Fibroblast of peridontal ligament (primary cell): Measurements from ENCODE around the gene ABHD17A.

ENCODE experiments used
- DNase-seq: peaks from one replicate; pipeline ENCODE4 v3.0.0-alpha.2; 2010; ENCODE audit errors: extremely low read depth

ABHD17A gene

DNA sequence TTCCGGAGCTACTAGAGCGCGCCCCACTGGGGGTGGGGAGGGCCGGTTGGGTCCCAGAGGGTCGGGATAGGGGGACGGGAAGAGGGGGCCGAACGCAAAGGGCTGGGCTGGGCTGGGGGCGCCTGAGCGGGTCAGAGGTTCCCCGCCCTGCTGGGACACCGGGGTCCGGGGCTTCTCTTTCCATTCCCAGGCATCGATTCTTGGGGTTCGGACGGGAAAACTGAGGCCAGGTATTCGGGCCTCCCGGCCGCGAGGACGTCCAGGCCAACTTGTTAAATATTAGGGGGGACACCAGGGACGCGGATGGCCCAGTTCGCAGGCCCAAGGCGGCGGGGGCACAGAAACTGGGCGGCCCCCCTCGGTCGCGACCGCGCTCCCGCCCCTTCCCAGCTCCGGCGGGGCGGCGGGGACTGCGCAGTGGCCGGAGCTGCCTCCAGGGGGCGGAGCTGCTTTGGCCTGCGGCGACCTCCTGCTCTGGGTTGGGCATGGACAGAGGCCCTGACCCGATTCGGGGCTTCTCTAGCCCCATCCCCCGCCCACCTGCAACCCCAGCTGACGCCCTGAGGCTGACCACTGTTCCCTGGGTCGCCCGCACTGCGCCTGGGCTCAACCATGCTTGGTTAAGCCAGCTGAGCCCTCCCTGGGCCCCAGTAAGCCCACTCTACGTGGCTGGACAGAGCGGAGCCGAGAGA is 20.7 kb downstream of the ABHD17A start:
- DNase-seq = peak; percentile 38

GRCh38 chr19:1863638-1864479 is 21.4 kb downstream of the ABHD17A start:
- peak; percentile 86 for DNase-seq

DNA sequence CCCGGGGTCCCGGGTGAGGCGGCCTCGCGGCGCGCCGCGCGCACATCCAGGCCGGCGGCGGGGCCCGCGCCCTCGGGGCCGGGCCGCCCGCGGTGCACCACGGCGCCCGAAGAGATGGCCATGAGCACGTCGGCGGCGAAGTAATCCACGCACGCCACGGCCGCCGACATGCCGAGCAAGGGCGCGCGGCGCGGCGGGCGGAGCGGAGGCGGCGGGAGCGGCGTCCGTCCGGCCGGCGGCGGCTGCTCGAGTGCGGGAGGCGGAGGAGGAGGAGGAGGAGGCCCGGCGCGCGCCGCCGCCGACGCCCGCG is 22.0 kb downstream of the ABHD17A start, which contains the start of gene KLF16:
KLF16 (minus strand) TSS at position 252 of the 310 bp plus-strand sequence; CDS start at position 170, 82 bp downstream.
- no peak for DNase-seq

DNA sequence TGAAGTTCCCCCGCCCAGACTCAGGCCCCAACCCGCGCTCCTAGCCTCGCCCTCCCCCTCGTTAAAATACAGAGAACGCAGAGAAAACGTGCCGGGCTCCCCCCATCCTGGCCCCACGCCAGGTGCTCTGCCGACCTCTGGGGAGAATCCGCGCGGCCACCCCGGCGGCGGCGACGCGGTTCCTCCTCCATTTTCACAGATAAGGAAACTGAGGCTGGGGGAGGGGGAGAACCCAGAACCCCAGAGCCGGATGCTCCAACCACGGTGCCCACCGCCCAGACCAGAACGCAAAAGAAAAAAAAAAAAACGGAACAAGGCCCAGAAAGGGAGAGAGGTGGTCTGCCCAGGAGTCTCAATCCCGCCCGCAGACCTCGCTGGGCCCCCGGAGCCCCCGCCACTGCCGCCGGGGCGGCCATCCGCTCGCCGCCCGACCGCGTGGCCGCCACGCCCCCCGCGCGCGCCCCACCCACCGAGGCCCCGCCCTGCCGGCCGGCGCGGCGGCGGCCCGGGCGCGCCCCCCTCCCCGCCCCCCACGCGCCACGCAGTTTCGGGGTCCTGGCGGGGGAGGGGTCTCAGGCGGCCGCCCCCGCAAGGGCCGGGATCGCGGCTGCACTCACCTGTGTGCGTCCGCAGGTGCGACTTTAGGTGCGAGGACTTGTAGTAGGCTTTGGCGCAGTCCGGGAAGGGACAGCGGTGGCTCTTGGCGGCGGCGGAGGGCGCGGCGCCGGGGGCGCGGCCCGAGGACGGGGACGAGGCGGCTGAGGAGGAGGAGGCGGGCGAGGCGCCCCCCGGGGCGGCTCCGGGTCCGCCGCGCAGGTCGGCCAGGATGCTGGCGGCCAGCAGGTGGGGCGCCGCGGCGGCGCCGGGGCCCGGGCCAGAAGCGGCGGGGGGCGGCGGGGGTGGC is 22.6 kb downstream of the ABHD17A start:
- DNase-seq = no peak

DNA sequence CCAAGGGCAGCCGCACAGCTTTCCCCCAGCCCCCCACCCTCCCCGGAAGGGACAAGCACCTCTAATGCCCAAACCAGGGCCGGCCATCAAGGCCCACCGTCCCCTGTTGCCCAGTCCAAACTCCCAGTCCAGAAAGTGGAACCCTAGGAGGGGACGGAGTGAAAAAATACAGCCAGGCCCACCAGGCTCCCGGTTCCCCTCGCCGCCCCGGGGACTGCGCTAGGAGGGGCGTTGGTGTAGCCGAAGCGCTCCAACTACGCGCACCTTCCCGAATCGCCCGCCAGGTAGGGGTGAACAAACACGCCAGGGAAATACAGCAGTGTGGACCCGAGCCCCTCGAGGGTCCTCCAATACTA is 23.2 kb downstream of the ABHD17A start:
- DNase-seq = no peak

GRCh38 chr19:1861599-1862031 is 23.7 kb downstream of the ABHD17A start:
- no peak for DNase-seq

- no peak for DNase-seq
Measured at GRCh38 chr19:1860821-1861598, 24.3 kb downstream of the ABHD17A start.

- DNase-seq = peak; percentile 70
Measured at GRCh38 chr19:1860042-1860775, 25.1 kb downstream of the ABHD17A start.

- no peak for DNase-seq
Measured at GRCh38 chr19:1859331-1859781, 25.9 kb downstream of the ABHD17A start.

DNA sequence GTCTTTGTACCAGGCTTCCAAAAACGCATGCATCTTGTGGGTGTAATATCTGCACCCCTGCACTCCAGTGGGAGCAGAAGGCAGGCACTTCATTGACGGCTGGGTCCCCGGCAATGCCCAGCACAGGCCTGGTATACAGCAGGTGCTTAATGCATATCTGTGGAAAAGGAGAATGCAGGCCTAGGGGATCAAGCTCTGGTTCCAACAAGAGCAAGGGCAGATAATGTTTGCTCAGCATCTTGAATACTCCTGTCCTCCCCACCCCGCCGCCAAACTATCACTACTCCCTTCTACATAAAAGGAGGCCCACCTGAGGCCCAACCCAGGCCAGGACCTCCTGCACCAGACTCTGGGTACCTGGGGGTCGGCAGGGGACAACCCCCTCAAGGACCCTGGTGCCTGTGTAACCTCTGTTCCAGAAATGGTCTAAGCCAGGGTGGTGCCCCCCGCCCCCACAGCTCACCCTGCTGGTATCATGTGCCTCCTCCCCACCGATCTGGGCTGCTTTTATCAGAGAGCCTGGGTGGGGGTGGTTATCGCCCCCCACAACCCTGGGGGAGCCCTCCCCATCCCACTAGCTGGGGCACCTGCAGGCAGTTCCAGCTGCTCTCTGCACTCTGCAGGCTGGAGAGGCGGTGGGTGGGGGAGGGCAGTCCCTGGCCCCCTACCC is 26.7 kb downstream of the ABHD17A start:
- no peak for DNase-seq

GRCh38 chr19:1857648-1858326 is 27.5 kb downstream of the ABHD17A start:
- DNase-seq = no peak

- peak; percentile 44 for DNase-seq
Measured at GRCh38 chr19:1856698-1857603, 28.3 kb downstream of the ABHD17A start.

DNA sequence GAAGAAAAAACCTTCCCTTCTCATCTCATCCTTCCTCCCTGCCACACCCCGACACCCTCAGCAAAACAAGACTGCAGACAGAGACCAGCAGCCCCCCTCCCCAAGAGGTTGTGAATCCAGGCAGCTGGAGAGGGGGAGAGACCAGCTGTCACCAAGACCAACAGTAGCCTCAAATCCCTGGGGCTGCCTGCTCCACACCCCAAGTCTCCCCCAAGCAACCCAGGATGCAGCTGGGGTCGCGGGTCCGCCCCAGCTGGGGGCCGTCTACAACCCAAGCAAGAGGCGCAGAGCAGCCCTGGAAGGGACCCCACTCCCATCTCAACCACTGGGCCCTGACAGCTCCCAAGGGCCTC is 29.0 kb downstream of the ABHD17A start:
- DNase-seq = no peak

DNA sequence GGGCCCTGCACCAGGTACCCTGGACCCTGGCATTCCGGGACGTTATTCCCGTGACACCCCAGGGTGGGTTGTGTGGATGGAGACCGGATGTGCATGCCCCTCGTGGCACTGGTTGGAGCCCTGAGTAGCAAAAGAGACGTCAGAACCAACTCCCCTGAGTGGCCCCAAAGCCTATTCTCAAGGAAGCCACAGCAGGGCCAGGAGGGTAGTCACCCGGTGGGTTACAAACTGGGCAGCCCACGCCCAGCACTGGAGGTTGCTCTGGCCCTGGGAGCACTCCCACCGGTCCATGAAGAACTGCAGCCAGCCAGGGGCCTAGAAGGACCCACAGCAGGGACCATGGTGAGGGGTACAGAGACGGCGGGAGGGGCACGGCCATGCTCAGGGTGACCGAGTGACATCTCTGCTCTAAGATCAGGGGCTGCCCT is 29.5 kb downstream of the ABHD17A start:
- DNase-seq = no peak

GRCh38 chr19:1855040-1855827 is 30.1 kb downstream of the ABHD17A start:
- DNase-seq = no peak

DNA sequence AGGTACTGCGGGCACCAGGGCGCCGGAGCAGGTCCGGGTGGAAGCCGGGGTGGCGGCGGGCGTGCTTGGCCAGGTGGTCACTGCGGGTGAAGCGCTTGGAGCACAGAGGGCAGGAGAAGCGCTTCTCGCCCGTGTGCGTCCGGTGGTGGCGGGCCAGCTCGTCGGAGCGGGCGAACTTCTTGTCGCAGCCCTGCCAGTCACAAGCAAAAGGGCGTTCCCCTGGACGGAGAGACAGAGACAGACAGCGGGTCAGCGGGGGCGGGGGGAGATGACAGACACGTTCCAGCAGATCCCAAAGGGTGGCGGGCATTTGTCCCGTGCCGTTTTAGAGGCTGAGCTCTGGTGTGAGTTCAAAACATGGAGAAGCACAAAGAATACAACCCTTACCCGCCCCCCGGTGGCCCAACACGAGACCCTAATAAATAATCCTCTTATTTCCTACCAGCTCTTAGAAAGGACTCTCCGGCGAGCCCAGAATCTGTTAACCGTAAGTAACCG is 30.7 kb downstream of the ABHD17A start:
- no peak for DNase-seq

DNA sequence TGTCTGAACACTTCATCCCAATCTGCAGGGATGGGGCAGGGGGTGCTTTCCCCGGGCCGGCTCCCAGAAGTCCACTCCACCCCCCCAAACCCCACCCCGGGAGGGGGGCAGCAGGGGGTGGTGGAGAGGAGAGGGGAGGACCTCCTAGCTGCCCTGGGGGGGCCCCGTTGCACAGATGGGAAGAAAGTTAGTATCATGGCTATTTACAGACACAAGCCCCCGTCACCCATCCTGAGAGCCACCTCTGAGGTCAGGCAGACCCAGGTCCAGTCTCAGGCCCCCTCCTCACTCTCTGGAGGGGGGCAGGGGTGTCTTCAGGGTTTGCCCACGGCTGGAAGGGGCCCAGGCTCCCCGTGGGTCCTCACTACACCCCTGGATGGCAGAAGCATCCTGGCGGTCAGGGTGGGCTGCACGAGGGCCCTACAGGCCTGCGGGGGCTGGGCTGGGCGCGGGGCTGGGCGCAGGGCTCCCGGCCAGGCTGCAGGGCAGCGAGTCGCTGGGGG is 31.2 kb downstream of the ABHD17A start:
- no peak for DNase-seq
